MM.1S (cell line): ENCODE results near the gene DCBLD1.

Experiments used
- EZH2phosphoT487 ChIP-seq: fragments of 300-600 bp; sonication (generic); IDR thresholded peaks from 2 replicates; pipeline ENCODE4 v1.6.1; 2018; ENCODE audit warnings: antibody characterized with exemption, low read length
- TF ChIP-seq, protein P1 (sequence below): fragments of 300-600 bp; sonication (generic); IDR thresholded peaks from 2 replicates; pipeline ENCODE4 v1.5.1; 2016; ENCODE audit warnings: antibody characterized with exemption, low read length, mixed read lengths

GRCh38 chr6:117459204-117459944 lies 23.1 kb upstream of the DCBLD1 start:
- TF ChIP-seq, protein P1, sequence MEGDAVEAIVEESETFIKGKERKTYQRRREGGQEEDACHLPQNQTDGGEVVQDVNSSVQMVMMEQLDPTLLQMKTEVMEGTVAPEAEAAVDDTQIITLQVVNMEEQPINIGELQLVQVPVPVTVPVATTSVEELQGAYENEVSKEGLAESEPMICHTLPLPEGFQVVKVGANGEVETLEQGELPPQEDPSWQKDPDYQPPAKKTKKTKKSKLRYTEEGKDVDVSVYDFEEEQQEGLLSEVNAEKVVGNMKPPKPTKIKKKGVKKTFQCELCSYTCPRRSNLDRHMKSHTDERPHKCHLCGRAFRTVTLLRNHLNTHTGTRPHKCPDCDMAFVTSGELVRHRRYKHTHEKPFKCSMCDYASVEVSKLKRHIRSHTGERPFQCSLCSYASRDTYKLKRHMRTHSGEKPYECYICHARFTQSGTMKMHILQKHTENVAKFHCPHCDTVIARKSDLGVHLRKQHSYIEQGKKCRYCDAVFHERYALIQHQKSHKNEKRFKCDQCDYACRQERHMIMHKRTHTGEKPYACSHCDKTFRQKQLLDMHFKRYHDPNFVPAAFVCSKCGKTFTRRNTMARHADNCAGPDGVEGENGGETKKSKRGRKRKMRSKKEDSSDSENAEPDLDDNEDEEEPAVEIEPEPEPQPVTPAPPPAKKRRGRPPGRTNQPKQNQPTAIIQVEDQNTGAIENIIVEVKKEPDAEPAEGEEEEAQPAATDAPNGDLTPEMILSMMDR: no peak
- TF ChIP-seq EZH2phosphoT487: no peak
